Left lobe of liver (tissue), 2 donors: Measurements from ENCODE around the gene LIPM. TPM values are rescaled to one million over a fixed set of nuclear protein-coding genes. Genes with fewer than 3 reads are reported as not detected.

Source experiments
- ATAC-seq: fragments of 200-7000 bp; cut with Tn5 transposase; one replicate; pipeline ENCODE4 v1.9.1; 2020; ENCODE audit warnings: mild to moderate bottlenecking, moderate library complexity
- DNase-seq: peaks from one replicate; pipeline ENCODE4 v3.0.0-alpha.2; 2020; ENCODE audit warnings: low spot score
- total RNA-seq: library from RNA; stranded (reverse); gene quantifications from one replicate; pipeline ENCODE4 v1.2.1, GENCODE V29; 2021
- donor health status: DM: no; HTN: no; CAD: no; lungs with moderate emphysema.
- donor health status: DM: no; HTN: yes; CAD: no.

The LIPM gene
- total RNA-seq, 1 donor from 2014 or later = not detected

- ATAC-seq (no peak), DNase-seq (no peak)
Measured at GRCh38 chr10:88800152-88801125, 2.1 kb upstream of the LIPM start.

GRCh38 chr10:88803641-88804040, 1.1 kb downstream of the LIPM start:
- ATAC-seq = no peak
- no peak for DNase-seq

GRCh38 chr10:88804083-88804812, 1.7 kb downstream of the LIPM start:
- ATAC-seq (no peak), DNase-seq (no peak)

- no peak for ATAC-seq
- no peak for DNase-seq
Measured at GRCh38 chr10:88805361-88805760, 2.8 kb downstream of the LIPM start.

- no peak for DNase-seq
- no peak for ATAC-seq
Measured at GRCh38 chr10:88805924-88806323, 3.4 kb downstream of the LIPM start.

- ATAC-seq = no peak
- DNase-seq = no peak
Measured at GRCh38 chr10:88809621-88810020, 7.1 kb downstream of the LIPM start.

GRCh38 chr10:88810196-88810961, 7.8 kb downstream of the LIPM start:
- no peak for DNase-seq

GRCh38 chr10:88813200-88813599, 10.7 kb downstream of the LIPM start:
- no peak for ATAC-seq
- no peak for DNase-seq

More at GRCh38 chr10:88810196-88810961, 7.8 kb downstream of the LIPM start:
- ATAC-seq = peak; percentile 91

GRCh38 chr10:88819290-88819689, 16.8 kb downstream of the LIPM start:
- DNase-seq (no peak), ATAC-seq (no peak)

- ATAC-seq = no peak
- no peak for DNase-seq
Measured at GRCh38 chr10:88820748-88821401, 18.3 kb downstream of the LIPM start.

- ATAC-seq = no peak
- no peak for DNase-seq
Measured at GRCh38 chr10:88826388-88826787, 23.9 kb downstream of the LIPM start.

GRCh38 chr10:88827671-88828070, 25.1 kb downstream of the LIPM start:
- no peak for ATAC-seq

GRCh38 chr10:88828310-88828709, 25.8 kb downstream of the LIPM start:
- DNase-seq (no peak), ATAC-seq (peak; percentile 54)

More at GRCh38 chr10:88827671-88828070, 25.1 kb downstream of the LIPM start:
- DNase-seq = no peak

- DNase-seq = no peak
Measured at GRCh38 chr10:88830643-88831268, 28.2 kb downstream of the LIPM start.

GRCh38 chr10:88831709-88832108, 29.2 kb downstream of the LIPM start:
- DNase-seq (no peak), ATAC-seq (no peak)

More at GRCh38 chr10:88830643-88831268, 28.2 kb downstream of the LIPM start:
- no peak for ATAC-seq

GRCh38 chr10:88832376-88832775, 29.8 kb downstream of the LIPM start:
- ATAC-seq (no peak), DNase-seq (no peak)

- no peak for ATAC-seq
- no peak for DNase-seq
Measured at GRCh38 chr10:88833156-88833555, 30.6 kb downstream of the LIPM start.

- no peak for DNase-seq
- ATAC-seq = no peak
Measured at GRCh38 chr10:88833723-88834122, 31.2 kb downstream of the LIPM start.

- DNase-seq (peak; percentile 86), ATAC-seq (peak; percentile 97)
Measured at GRCh38 chr10:88835096-88835909, 32.8 kb downstream of the LIPM start.
